Trophoblast cell (in vitro differentiated cells and primary cell): ENCODE measurements around the gene COPZ2.

ENCODE experiments used
- DNase-seq, 2 donors: peaks; one replicate each; pipeline ENCODE4 v3.0.0-alpha.2; 2016
- H2AFZ ChIP-seq: 2 replicates; pipeline ENCODE4 v1.6.1; 2013; ENCODE audit warnings: low read length, moderate library complexity, mild to moderate bottlenecking; ENCODE audit not compliant: insufficient read depth, poor library complexity
- H2AK5ac ChIP-seq: 2 replicates; pipeline ENCODE4 v1.6.1; 2013; ENCODE audit warnings: mild to moderate bottlenecking, low read length
- H2BK120ac ChIP-seq: 2 replicates; pipeline ENCODE4 v1.6.1; 2013; ENCODE audit warnings: low read length, mild to moderate bottlenecking, moderate library complexity; ENCODE audit not compliant: insufficient read depth, poor library complexity
- H2BK12ac ChIP-seq: 2 replicates; pipeline ENCODE4 v1.6.1; 2013; ENCODE audit warnings: mild to moderate bottlenecking, low read length, moderate library complexity
- H2BK5ac ChIP-seq: 2 replicates; pipeline ENCODE4 v1.6.1; 2013; ENCODE audit warnings: low read length, low read depth, moderate library complexity, mild to moderate bottlenecking; ENCODE audit not compliant: poor library complexity
- H3K14ac ChIP-seq: 2 replicates; pipeline ENCODE4 v1.6.1; 2013; ENCODE audit warnings: mild to moderate bottlenecking, low read length
- H3K18ac ChIP-seq: 2 replicates; pipeline ENCODE4 v1.6.1; 2013; ENCODE audit warnings: mild to moderate bottlenecking, low read length
- H3K23ac ChIP-seq: 2 replicates; pipeline ENCODE4 v1.6.1; 2013; ENCODE audit warnings: low read length
- H3K27ac ChIP-seq: 2 replicates; pipeline ENCODE4 v1.5.1; 2013; ENCODE audit warnings: low read depth, mild to moderate bottlenecking, inconsistent platforms, low read length, moderate library complexity
- H3K27me3 ChIP-seq: 2 replicates; pipeline ENCODE4 v1.6.1; 2013; ENCODE audit warnings: inconsistent platforms, mild to moderate bottlenecking, low read length, moderate library complexity; ENCODE audit not compliant: insufficient read depth
- H3K36me3 ChIP-seq, 2 experiments: 1 replicate in 1 of 2; 2 replicates in 1 of 2; pipeline ENCODE4 v1.6.1; 2013; ENCODE audit warnings: low read length in 2 of 2, mild to moderate bottlenecking in 2 of 2, moderate library complexity in 1 of 2; ENCODE audit not compliant: insufficient read depth in 2 of 2, control insufficient read depth in 1 of 2
- H3K4ac ChIP-seq: 2 replicates; pipeline ENCODE4 v1.6.1; 2013; ENCODE audit warnings: low read depth, mild to moderate bottlenecking, low read length, moderate library complexity
- H3K4me1 ChIP-seq, 2 experiments: 1 replicate in 1 of 2; 2 replicates in 1 of 2; pipeline ENCODE4 v1.6.1; 2013; ENCODE audit warnings: low read length in 2 of 2, mild to moderate bottlenecking in 2 of 2, moderate library complexity in 1 of 2; ENCODE audit not compliant: insufficient read depth in 2 of 2, control insufficient read depth in 1 of 2
- H3K4me2 ChIP-seq: 2 replicates; pipeline ENCODE4 v1.6.1; 2013; ENCODE audit warnings: inconsistent platforms, mild to moderate bottlenecking, low read length, moderate library complexity
- H3K4me3 ChIP-seq: 2 replicates; pipeline ENCODE4 v1.5.1; 2013; ENCODE audit warnings: mild to moderate bottlenecking, low read depth, low read length, inconsistent platforms
- H3K79me1 ChIP-seq: one replicate; pipeline ENCODE4 v1.6.1; 2013; ENCODE audit warnings: low read length
- H3K79me2 ChIP-seq: 2 replicates; pipeline ENCODE4 v1.6.1; 2013; ENCODE audit warnings: low read length, mild to moderate bottlenecking; ENCODE audit not compliant: control insufficient read depth, insufficient read depth, poor library complexity
- H3K9ac ChIP-seq: 2 replicates; pipeline ENCODE4 v1.6.1; 2013; ENCODE audit warnings: mild to moderate bottlenecking, low read length
- H3K9me3 ChIP-seq: 2 replicates; pipeline ENCODE4 v1.6.1; 2013; ENCODE audit warnings: low read depth, mild to moderate bottlenecking, control low read depth, inconsistent platforms, low read length; ENCODE audit not compliant: insufficient read depth
- H4K12ac ChIP-seq: 2 replicates; pipeline ENCODE4 v1.6.1; 2013; ENCODE audit warnings: low read depth, mild to moderate bottlenecking, low read length, moderate library complexity
- H4K8ac ChIP-seq: 2 replicates; pipeline ENCODE4 v1.6.1; 2013; ENCODE audit warnings: low read depth, mild to moderate bottlenecking, low read length, moderate library complexity
- H4K91ac ChIP-seq: one replicate; pipeline ENCODE4 v1.6.1; 2013; ENCODE audit warnings: low read depth, mild to moderate bottlenecking, low read length, moderate library complexity
- WGBS: extraction: QIAGEN DNeasy Blood & Tissue Kit; methylation state at CpG from one replicate; pipeline ENCODE4 v1.1.7; 2013; ENCODE audit warnings: missing lambda C conversion rate; ENCODE audit not compliant: insufficient read length, insufficient coverage; ENCODE audit errors: extremely low coverage; 5-methylcytosine and 5-hydroxymethylcytosine counted together

Gene COPZ2

GRCh38 chr17:48014595-48015111 is 22.9 kb downstream of the COPZ2 start:
- no peak overlapping the region for H4K8ac ChIP-seq
- no peaks in the 10 kb centered on the region for H3K79me2 ChIP-seq
- H3K27ac ChIP-seq, result no peak overlapping the region
- no peak overlapping the region for H3K18ac ChIP-seq
- no CpG with 5 or more reads among the region's 8 CpGs for WGBS
- no peak overlapping the region for H2AK5ac ChIP-seq
- no peak overlapping the region for H3K4me3 ChIP-seq
- H3K9me3 ChIP-seq, result no peaks in the 10 kb centered on the region
- no peak for DNase-seq
- peaks cover 11% of the 10 kb centered on the region for H3K27me3 ChIP-seq
- H3K36me3 ChIP-seq, result no peaks in the 10 kb centered on the region
- H3K4me1 ChIP-seq, result peaks cover 0 to 8% of the 10 kb centered on the region in 2 experiments
- no peak overlapping the region for H2AFZ ChIP-seq
- H3K9ac ChIP-seq, result no peak overlapping the region
- no peak overlapping the region for H3K14ac ChIP-seq
- H2BK120ac ChIP-seq, result no peak overlapping the region
- no peaks in the 10 kb centered on the region for H3K79me1 ChIP-seq
- no peak overlapping the region for H2BK12ac ChIP-seq
- H4K91ac ChIP-seq, result no peak overlapping the region
- no peak overlapping the region for H3K4ac ChIP-seq
- no peak overlapping the region for H4K12ac ChIP-seq
- H2BK5ac ChIP-seq, result no peak overlapping the region
- H3K23ac ChIP-seq, result no peak overlapping the region
- no peak overlapping the region for H3K4me2 ChIP-seq

- peaks cover 0 to 8% of the 10 kb centered on the region in 2 experiments for H3K4me1 ChIP-seq
- H3K4ac ChIP-seq, result no peak overlapping the region
- no peak overlapping the region for H3K18ac ChIP-seq
- no peak overlapping the region for H3K23ac ChIP-seq
- no peak overlapping the region for H3K4me3 ChIP-seq
- no peaks in the 10 kb centered on the region for H3K79me1 ChIP-seq
- WGBS, result no CpG with 5 or more reads among the region's 6 CpGs
- peaks cover 11% of the 10 kb centered on the region for H3K27me3 ChIP-seq
- no peaks in the 10 kb centered on the region for H3K36me3 ChIP-seq
- no peak overlapping the region for H3K9ac ChIP-seq
- H3K4me2 ChIP-seq, result no peak overlapping the region
- H2AK5ac ChIP-seq, result no peak overlapping the region
- no peak for DNase-seq
- no peak overlapping the region for H2BK12ac ChIP-seq
- H4K12ac ChIP-seq, result no peak overlapping the region
- no peaks in the 10 kb centered on the region for H3K9me3 ChIP-seq
- no peak overlapping the region for H3K27ac ChIP-seq
- no peak overlapping the region for H2BK5ac ChIP-seq
- H4K91ac ChIP-seq, result no peak overlapping the region
- no peak overlapping the region for H2BK120ac ChIP-seq
- H4K8ac ChIP-seq, result no peak overlapping the region
- no peak overlapping the region for H2AFZ ChIP-seq
- no peaks in the 10 kb centered on the region for H3K79me2 ChIP-seq
- H3K14ac ChIP-seq, result no peak overlapping the region
These were observed 23.6 kb downstream of the COPZ2 start for GRCh38 chr17:48013876-48014594.

- Histone ChIP-seq H3K23ac (peak overlapping the region; percentile 70), H3K27me3 (peaks cover 11% of the 10 kb centered on the region), H3K14ac (no peak overlapping the region), H3K36me3 (no peaks in the 10 kb centered on the region), H3K9me3 (no peaks in the 10 kb centered on the region), H3K27ac (no peak overlapping the region), H3K4me2 (peak overlapping the region; percentile 77), H2AFZ (no peak overlapping the region), H2BK120ac (no peak overlapping the region), H3K79me2 (no peaks in the 10 kb centered on the region), H4K8ac (no peak overlapping the region), H3K9ac (no peak overlapping the region), H4K12ac (no peak overlapping the region), H2BK12ac (no peak overlapping the region), H3K4me1 (peaks cover 0 to 8% of the 10 kb centered on the region in 2 experiments), H4K91ac (no peak overlapping the region), H3K4me3 (no peak overlapping the region), H2BK5ac (no peak overlapping the region), H3K18ac (no peak overlapping the region), H3K79me1 (no peaks in the 10 kb centered on the region), H3K4ac (no peak overlapping the region), H2AK5ac (no peak overlapping the region)
- no peak for DNase-seq
- WGBS, result no CpG with 5 or more reads among the region's 5 CpGs
These were observed 24.9 kb downstream of the COPZ2 start for GRCh38 chr17:48012654-48013053.

- Histone ChIP-seq H4K91ac (no peak overlapping the region), H2AFZ (no peak overlapping the region), H3K4me2 (peak overlapping the region; percentile 77)
These were observed 25.5 kb downstream of the COPZ2 start for GRCh38 chr17:48012151-48012520.

More at GRCh38 chr17:48012151-48012520, 25.5 kb downstream of the COPZ2 start:
- Histone ChIP-seq H3K9ac (no peak overlapping the region), H3K4me3 (peak overlapping the region; percentile 35), H3K14ac (no peak overlapping the region), H2AK5ac (no peak overlapping the region), H3K4me1 (peaks cover 0 to 8% of the 10 kb centered on the region in 2 experiments), H3K23ac (no peak overlapping the region), H3K36me3 (no peaks in the 10 kb centered on the region), H3K79me1 (no peaks in the 10 kb centered on the region), H3K9me3 (no peaks in the 10 kb centered on the region), H4K12ac (no peak overlapping the region), H3K27ac (no peak overlapping the region), H3K18ac (no peak overlapping the region), H4K8ac (no peak overlapping the region), H3K79me2 (no peaks in the 10 kb centered on the region), H2BK120ac (no peak overlapping the region), H3K27me3 (peaks cover 11% of the 10 kb centered on the region), H2BK12ac (no peak overlapping the region), H3K4ac (no peak overlapping the region), H2BK5ac (no peak overlapping the region)
- WGBS, result no CpG with 5 or more reads among the region's 34 CpGs
- peak in 1 of 2 donors; percentile 51 for DNase-seq
